Measurements from ENCODE around the gene TOP2B. TPM values are rescaled to one million over a fixed set of nuclear protein-coding genes. Genes with fewer than 3 reads are reported as not detected.

The TOP2B gene
- total RNA-seq, 1 donor from 2014 or later, result 43.2 TPM

GRCh38 chr3:25585361-25586166, 79.1 kb downstream of the TOP2B start:
- H3K4me3 ChIP-seq (ENCODE audit: low read depth, low read length), result no peak overlapping the region
- H3K27me3 ChIP-seq (ENCODE audit: control insufficient read depth, insufficient read depth, low read length), result no peaks in the 10 kb centered on the region
- H3K36me3 ChIP-seq (ENCODE audit: control insufficient read depth, insufficient read depth, low read length), result no peaks in the 10 kb centered on the region
- no peak for TF ChIP-seq CTCF (IDR thresholded peaks at IDR 0.05; ENCODE audit: insufficient read depth, low read length, severe bottlenecking)
- FAIRE-seq (no peak), DNase-seq (ENCODE audit: low read depth) (no peak)

- DNase-seq (ENCODE audit: low read depth), result no peak
- H3K4me3 ChIP-seq (ENCODE audit: low read depth, low read length), result no peak overlapping the region
- no peaks in the 10 kb centered on the region for H3K27me3 ChIP-seq (ENCODE audit: control insufficient read depth, insufficient read depth, low read length)
- TF ChIP-seq CTCF (IDR thresholded peaks at IDR 0.05; ENCODE audit: insufficient read depth, low read length, severe bottlenecking), result no peak
- no peak for FAIRE-seq
- no peaks in the 10 kb centered on the region for H3K36me3 ChIP-seq (ENCODE audit: control insufficient read depth, insufficient read depth, low read length)
These were observed 80.5 kb downstream of the TOP2B start for GRCh38 chr3:25584011-25584789.

- no peaks in the 10 kb centered on the region for H3K36me3 ChIP-seq (ENCODE audit: control insufficient read depth, insufficient read depth, low read length)
- FAIRE-seq, result no peak
- TF ChIP-seq CTCF (IDR thresholded peaks at IDR 0.05; ENCODE audit: insufficient read depth, low read length, severe bottlenecking), result no peak
- no peak overlapping the region for H3K4me3 ChIP-seq (ENCODE audit: low read depth, low read length)
- no peak for DNase-seq (ENCODE audit: low read depth)
- no peaks in the 10 kb centered on the region for H3K27me3 ChIP-seq (ENCODE audit: control insufficient read depth, insufficient read depth, low read length)
These were observed 81.4 kb downstream of the TOP2B start for GRCh38 chr3:25583343-25583742.

- Histone ChIP-seq H3K27me3 (ENCODE audit: control insufficient read depth, insufficient read depth, low read length) (no peaks in the 10 kb centered on the region), H3K4me3 (ENCODE audit: low read depth, low read length) (no peak overlapping the region), H3K36me3 (ENCODE audit: control insufficient read depth, insufficient read depth, low read length) (no peaks in the 10 kb centered on the region)
- DNase-seq (ENCODE audit: low read depth), result peak; percentile 38
- FAIRE-seq, result no peak
- no peak for TF ChIP-seq CTCF (IDR thresholded peaks at IDR 0.05; ENCODE audit: insufficient read depth, low read length, severe bottlenecking)
These were observed 82.5 kb downstream of the TOP2B start for GRCh38 chr3:25582242-25582641.

GRCh38 chr3:25581823-25582222, 82.9 kb downstream of the TOP2B start:
- no peak overlapping the region for H3K4me3 ChIP-seq (ENCODE audit: low read depth, low read length)
- no peak for FAIRE-seq
- H3K36me3 ChIP-seq (ENCODE audit: control insufficient read depth, insufficient read depth, low read length), result no peaks in the 10 kb centered on the region
- DNase-seq (ENCODE audit: low read depth), result no peak
- no peaks in the 10 kb centered on the region for H3K27me3 ChIP-seq (ENCODE audit: control insufficient read depth, insufficient read depth, low read length)
- no peak for TF ChIP-seq CTCF (IDR thresholded peaks at IDR 0.05; ENCODE audit: insufficient read depth, low read length, severe bottlenecking)

All from bronchial epithelial cell (primary cell).